Activated naive CD4-positive, alpha-beta T cell treated with anti-CD3 and anti-CD28 coated beads, Interleukin-2, amount 50 U/mL, for 72 hours (primary cell): ENCODE data around the gene FAM120A. TPM values are rescaled to one million over a fixed set of nuclear protein-coding genes. Genes with fewer than 3 reads are reported as not detected.
A peak's percentile ranks its signal among the peaks of the same experiment; 100 is the strongest.

Experiments
- ATAC-seq, 2 donors: fragments of 150-1000 bp; cut with Tn5 transposase; 2 replicates each; pipeline ENCODE4 v1.10.0; 2021; ENCODE audit warnings: mild to moderate bottlenecking in 2 of 2, moderate library complexity in 2 of 2
- DNase-seq, 2 donors: peaks; one replicate each; pipeline ENCODE4 v3.0.0; 2021 to 2022; ENCODE audit warnings: low spot score in 2 of 2
- H3K27ac Mint-ChIP-seq, 2 donors: one replicate each; pipeline ENCODE4 v1.8.0; 2022; ENCODE audit warnings: mild to moderate bottlenecking in 2 of 2, mixed read lengths in 2 of 2
- H3K36me3 Mint-ChIP-seq, 2 donors: one replicate each; pipeline ENCODE4 v1.8.0; 2022; ENCODE audit warnings: mixed read lengths in 2 of 2
- H3K9me3 Mint-ChIP-seq, 2 donors: one replicate each; pipeline ENCODE4 v1.8.0; 2022; ENCODE audit warnings: mixed read lengths in 2 of 2
- total RNA-seq, 2 donors: library from RNA; stranded (reverse); gene quantifications; one replicate each; pipeline ENCODE4 v1.2.3, GENCODE V29; 2022

The FAM120A gene, protein sequence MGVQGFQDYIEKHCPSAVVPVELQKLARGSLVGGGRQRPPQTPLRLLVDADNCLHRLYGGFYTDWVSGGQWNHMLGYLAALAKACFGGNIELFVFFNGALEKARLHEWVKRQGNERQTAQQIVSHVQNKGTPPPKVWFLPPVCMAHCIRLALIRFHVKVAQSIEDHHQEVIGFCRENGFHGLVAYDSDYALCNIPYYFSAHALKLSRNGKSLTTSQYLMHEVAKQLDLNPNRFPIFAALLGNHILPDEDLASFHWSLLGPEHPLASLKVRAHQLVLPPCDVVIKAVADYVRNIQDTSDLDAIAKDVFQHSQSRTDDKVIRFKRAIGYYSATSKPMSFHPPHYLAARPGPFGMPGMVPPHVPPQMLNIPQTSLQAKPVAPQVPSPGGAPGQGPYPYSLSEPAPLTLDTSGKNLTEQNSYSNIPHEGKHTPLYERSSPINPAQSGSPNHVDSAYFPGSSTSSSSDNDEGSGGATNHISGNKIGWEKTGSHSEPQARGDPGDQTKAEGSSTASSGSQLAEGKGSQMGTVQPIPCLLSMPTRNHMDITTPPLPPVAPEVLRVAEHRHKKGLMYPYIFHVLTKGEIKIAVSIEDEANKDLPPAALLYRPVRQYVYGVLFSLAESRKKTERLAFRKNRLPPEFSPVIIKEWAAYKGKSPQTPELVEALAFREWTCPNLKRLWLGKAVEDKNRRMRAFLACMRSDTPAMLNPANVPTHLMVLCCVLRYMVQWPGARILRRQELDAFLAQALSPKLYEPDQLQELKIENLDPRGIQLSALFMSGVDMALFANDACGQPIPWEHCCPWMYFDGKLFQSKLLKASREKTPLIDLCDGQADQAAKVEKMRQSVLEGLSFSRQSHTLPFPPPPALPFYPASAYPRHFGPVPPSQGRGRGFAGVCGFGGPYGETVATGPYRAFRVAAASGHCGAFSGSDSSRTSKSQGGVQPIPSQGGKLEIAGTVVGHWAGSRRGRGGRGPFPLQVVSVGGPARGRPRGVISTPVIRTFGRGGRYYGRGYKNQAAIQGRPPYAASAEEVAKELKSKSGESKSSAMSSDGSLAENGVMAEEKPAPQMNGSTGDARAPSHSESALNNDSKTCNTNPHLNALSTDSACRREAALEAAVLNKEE
- total RNA-seq: 100 to 1,000 TPM in 1 of 2 donors, 10 to 100 TPM in 1; 76.1 to 130 TPM

DNA sequence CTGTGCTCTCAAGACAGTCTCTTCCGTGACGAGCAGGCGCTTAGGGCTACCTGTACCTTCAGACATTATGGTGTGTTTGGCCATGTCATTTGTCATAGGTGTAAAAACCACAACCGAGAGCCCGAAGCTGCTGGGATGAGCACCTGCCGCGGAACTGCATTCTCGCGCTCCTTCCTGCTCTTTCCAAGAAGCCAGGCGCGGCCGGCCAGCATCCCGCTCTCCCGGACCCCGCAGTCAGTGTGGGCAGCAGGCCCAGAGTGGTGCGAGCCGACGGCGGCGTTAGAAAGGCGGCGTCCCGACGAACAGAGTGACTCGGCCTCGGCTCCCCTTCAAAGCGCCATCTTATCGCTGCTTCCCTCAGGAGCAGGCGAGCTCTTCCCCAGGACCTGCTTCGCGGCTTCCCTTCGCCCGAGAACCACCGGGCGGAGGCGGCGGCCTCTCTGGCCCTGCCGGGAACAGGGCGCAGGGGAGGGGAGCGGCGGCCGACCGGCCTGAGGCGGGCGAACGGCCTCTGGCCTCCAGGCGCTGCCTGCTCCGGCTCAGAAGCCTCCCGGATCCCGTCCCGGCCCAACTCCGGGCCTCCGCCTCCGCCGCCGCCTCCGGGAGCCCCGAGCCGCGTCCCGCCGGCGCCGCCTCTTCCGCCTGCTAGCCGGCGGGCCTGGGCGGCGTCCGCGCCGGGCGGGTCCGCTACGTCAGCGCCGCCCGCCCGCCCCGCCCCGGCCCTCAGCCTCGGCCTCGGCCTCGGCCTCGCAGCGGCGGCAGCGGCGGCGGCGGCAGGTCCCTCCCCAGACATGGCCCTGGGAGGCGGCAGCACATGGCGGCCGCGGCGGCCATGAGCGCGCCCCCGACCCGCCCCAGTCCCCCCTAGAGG, at the start of gene FAM120A:
FAM120A (plus strand) TSS at position 741 of the 871 bp plus-strand sequence. CDS start 231 bp downstream, outside the sequence.
- Mint-ChIP-seq H3K9me3 (no peaks in the 10 kb centered on the region), H3K27ac (peak within 1 kb of the TSS; percentile 92 to 97), H3K36me3 (peaks cover 26 to 40% of the 10 kb centered on the region in 2 donors)
- DNase-seq (peak; percentile 71 to 75), ATAC-seq (peak; percentile 77 to 86)

DNA sequence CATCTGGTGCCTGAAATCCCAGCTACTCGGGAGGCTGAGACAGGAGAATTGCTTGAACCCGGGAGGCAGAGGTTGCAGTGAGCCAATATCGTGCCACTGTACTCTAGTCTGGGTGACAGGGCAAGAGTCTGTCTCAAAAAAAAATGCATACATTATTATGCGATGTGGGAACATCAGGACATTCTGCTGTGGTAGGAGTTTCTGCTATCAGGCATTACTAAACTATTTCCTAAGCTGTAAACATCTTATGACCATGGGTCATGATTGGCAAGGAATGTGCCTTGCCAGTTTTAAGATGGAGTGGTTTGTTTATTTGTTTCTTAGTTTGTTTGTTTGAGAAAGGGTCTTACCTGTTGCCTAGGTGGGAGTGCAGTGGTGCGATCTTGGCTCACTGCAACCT, 45.1 kb upstream of the FAM120A start:
- DNase-seq: no peak
- H3K9me3 Mint-ChIP-seq: no peaks in the 10 kb centered on the region
- H3K27ac Mint-ChIP-seq: no peak overlapping the region
- ATAC-seq: no peak
- no peaks in the 10 kb centered on the region for H3K36me3 Mint-ChIP-seq

DNA sequence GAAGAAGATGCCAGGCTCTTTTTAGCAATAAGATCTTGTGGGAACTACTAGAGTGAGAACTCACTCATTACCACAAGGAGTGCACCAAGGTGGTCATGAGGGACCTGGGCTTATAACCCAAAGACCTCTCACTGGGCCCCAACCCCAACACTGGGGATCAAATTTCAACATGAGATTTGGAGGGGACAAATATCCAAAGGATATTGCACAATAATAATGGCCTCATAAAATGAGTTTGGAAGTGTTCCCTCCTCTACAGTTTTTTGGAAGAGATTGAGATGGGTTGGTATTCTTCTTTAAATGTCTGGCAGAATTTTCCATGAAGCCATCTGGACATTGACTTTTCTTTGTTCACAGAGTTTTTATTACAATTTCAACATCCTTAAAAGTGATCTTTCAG, 38.0 kb upstream of the FAM120A start:
- peaks cover 0 to under 1% of the 10 kb centered on the region in 2 donors for H3K36me3 Mint-ChIP-seq
- peaks cover 3 to 6% of the 10 kb centered on the region in 2 donors for H3K9me3 Mint-ChIP-seq
- H3K27ac Mint-ChIP-seq: no peak overlapping the region
- no peak for DNase-seq
- no peak for ATAC-seq

DNA sequence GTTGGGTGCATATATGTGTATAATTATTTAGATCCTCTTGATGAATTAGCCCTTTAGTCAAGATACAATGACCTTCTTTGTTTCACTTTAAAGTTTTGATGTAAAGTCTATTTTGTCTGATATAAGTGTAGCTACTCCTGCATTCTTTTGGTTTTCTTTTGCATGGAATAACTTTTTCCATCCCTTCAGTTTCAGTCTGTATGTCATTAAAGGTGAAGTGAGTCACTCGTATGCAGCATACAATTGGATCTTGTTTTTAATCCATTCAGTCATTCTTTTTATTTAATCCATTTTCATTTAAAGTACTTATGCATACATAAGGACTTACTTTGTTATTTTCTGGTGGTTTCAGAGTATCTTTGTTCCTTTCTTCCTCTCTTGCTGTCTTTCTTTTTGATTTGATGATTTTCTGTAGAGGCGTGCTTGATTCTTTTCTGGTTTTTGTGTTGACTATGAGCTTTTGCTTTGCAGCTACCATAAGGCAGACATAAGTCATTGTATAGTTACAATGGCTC, 36.3 kb upstream of the FAM120A start:
- DNase-seq (no peak), ATAC-seq (peak in 1 of 2 donors; percentile 61)
- peaks cover 10 to 14% of the 10 kb centered on the region in 2 donors for H3K9me3 Mint-ChIP-seq
- H3K36me3 Mint-ChIP-seq: peaks cover 9 to 11% of the 10 kb centered on the region in 2 donors
- no peak overlapping the region for H3K27ac Mint-ChIP-seq

DNA sequence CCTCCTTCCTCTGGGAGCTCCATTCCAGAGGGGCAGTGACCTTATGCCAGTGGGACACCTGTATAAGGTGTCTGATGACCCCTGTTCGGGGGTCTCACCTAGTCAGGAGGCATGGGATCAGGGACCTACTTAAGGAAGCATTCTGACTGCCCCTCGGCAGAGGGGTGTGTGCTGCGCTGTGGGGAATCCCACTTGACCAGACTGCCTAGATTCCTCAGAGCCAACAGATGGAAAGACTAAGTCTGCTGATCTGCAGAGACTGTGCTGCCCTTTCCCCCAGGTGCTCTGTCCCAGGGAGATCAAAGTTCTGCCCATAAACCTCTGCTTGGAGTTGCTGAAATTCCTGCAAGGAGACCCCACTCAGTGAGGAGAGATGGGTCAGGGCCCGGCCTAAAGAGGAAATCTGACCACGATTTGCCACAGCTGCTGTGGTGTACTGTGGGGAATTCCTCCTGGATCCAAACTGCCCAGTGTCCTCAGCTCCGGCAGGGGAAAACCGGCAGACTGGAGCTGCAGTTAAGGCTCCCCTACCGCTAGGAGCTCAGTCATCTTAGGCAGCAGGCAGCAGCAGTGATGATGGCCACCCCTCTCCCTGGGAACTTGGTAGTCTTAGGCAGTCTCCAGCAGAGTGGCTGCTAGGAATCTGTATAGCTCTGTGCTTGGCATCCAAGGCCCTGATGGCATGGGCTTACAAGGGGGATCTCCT, 34.8 kb upstream of the FAM120A start:
- H3K36me3 Mint-ChIP-seq: peaks cover 9 to 11% of the 10 kb centered on the region in 2 donors
- DNase-seq (no peak), ATAC-seq (no peak)
- H3K27ac Mint-ChIP-seq: no peak overlapping the region
- peaks cover 10 to 14% of the 10 kb centered on the region in 2 donors for H3K9me3 Mint-ChIP-seq

DNA sequence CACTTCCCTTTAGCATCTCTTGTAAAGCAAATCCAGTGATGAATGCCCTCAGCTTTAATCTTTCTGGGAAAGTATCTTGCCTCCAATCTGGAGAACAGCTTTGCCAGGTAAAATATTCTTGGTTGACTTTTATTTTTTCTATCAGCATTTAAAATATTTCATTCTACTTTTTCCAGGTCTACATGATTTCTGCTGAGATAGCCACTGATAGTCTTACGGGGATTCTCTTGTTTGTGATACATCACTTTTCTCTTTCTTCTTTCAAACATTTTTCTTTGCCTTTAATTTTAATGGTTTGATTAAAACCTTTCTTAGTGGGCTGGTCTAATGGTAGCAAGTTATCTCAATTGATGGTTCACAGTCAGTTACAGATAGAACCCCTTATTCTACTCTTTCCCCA, 33.9 kb upstream of the FAM120A start:
- DNase-seq (no peak), ATAC-seq (no peak)
- H3K9me3 Mint-ChIP-seq: peaks cover 10 to 14% of the 10 kb centered on the region in 2 donors
- H3K27ac Mint-ChIP-seq: no peak overlapping the region
- H3K36me3 Mint-ChIP-seq: peaks cover 9 to 11% of the 10 kb centered on the region in 2 donors

DNA sequence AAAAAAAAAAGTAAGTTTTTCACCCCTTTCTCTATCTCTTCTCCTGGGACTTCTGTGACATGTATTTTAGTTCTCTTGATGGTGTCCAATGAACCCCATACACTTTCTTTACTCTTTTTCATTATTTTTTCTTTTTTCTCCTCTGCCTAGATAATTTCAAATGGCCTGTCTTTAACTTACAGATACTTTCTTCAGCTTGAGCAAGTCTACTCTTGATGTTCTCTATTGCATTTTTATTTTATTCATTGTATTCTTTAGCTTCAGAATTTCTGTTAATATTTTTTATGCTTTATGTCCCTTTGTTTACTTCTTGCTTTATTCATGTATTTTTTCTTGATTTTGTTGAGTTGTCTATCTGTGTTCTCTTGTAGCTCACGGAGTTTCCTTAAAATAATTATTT, 32.5 kb upstream of the FAM120A start:
- ATAC-seq: no peak
- Mint-ChIP-seq H3K36me3 (peaks cover 9 to 11% of the 10 kb centered on the region in 2 donors), H3K27ac (no peak overlapping the region)

DNA sequence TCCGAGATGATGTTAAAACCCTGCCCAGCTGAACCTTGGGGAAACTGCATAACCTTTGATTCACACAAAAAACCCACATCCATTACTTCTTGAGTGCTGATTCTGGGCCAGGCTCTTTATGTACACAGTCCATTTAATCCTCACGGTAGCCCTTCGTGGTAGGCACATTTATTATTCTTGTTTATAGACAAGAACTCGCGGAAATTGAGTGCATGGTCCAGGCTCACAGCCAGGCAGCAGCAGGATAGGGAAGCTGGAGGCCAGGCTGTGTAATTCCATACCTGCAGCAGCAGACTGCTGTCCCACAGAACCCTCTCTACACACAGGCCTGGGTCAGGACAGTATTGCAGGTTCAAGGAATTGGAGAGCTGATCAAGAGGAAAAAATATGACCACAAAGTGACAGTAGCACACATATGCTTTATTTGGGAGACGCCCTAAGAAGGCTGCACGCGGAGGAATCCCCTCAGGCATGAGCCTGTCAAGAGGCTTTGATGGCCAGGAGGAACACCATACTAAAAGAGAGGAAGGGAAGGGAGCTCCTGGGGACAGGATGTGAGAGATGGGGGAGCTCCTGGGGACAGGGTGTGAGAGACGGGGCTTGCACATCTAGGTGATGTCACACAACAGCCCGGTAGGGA, 28.4 kb upstream of the FAM120A start:
- Mint-ChIP-seq H3K27ac (no peak overlapping the region), H3K9me3 (peaks cover 7 to 8% of the 10 kb centered on the region in 2 donors), H3K36me3 (peaks cover 9 to 11% of the 10 kb centered on the region in 2 donors)
- DNase-seq (no peak), ATAC-seq (no peak)

More for the DNA sequence above, 32.5 kb upstream of the FAM120A start:
- peaks cover 7 to 14% of the 10 kb centered on the region in 2 donors for H3K9me3 Mint-ChIP-seq
- no peak for DNase-seq

DNA sequence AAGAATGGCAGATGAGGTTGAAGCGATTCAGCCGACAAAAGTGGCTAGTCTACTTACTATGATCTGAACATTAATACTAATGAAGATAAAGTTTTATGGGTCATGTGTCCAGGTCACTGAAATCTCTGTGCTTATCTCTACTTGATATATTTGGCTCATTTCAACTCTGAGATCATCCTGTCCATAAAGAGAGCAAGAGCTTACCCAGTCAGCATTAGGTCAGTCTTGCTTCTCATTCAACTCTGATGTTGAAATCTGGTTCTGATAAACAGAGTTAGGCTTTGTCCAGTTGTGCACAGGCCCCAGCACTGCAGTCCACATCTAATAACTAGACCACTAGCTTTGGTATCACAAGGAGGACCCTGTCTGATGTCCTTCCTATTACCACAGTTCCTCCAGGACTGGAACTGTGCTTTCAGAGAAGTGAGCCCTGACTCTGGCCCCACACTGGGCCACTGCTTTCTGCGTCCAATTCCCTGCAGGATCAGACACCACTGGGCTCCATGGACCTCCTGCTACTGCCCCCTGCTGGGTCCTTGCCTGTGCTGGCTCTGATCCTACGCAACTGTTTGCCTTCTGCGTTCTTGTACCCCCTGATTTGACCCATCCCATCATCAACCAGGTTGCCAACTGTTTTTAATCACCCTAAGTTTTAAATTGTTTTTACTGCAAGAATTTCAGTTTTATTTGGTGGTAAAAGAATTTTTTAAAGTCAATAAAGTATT, 23.7 kb upstream of the FAM120A start:
- no peaks in the 10 kb centered on the region for H3K36me3 Mint-ChIP-seq
- no peaks in the 10 kb centered on the region for H3K9me3 Mint-ChIP-seq
- no peak overlapping the region for H3K27ac Mint-ChIP-seq
- ATAC-seq (no peak), DNase-seq (no peak)

DNA sequence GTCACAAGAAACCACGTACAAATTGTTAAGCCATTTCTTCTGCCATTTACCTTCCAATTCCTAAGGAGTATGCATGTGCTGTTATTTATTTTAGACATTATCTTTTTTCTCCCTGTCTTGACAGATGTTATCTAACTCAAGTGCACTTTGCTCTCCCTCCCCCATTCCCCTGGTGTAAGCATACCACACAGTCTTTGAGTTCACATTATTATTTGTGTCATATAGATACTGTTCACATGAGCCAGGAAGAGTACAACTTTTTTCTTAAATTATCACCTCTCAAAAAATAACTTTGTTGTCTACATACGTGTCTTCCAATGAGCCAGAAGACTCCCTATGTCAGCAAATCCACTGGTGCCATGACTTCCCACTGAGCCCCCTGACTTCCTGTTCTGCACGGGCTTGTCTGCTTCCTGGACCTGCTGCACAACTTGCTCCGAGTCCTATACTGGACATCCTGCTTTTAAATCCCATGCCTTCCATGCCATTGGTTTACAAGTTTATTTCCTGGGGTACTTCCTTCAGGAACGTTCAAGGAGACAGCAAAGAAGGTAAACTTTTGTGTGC, 19.9 kb upstream of the FAM120A start:
- ATAC-seq (no peak), DNase-seq (no peak)
- no peaks in the 10 kb centered on the region for H3K9me3 Mint-ChIP-seq
- H3K36me3 Mint-ChIP-seq: no peaks in the 10 kb centered on the region
- no peak overlapping the region for H3K27ac Mint-ChIP-seq

DNA sequence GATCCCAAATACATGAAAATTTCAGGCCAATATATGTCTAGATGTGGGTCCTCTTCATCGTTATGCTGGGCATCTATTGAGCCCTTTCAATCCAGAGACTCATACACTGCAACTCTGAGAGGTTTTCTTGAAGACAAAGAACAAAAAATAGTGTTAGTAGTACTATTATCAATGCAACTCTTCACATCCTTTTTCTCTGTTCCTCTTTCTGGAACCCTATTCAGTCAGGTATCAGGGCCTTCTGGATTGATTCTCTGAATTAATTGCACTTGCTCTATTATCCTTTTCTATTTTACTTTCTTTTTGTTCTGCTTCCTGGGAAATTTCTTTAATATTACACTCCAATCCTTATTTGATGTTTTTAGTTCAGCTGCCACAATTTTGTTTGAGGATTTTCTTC, 18.5 kb upstream of the FAM120A start:
- Mint-ChIP-seq H3K36me3 (no peaks in the 10 kb centered on the region), H3K27ac (no peak overlapping the region), H3K9me3 (no peaks in the 10 kb centered on the region)
- ATAC-seq (no peak), DNase-seq (no peak)

DNA sequence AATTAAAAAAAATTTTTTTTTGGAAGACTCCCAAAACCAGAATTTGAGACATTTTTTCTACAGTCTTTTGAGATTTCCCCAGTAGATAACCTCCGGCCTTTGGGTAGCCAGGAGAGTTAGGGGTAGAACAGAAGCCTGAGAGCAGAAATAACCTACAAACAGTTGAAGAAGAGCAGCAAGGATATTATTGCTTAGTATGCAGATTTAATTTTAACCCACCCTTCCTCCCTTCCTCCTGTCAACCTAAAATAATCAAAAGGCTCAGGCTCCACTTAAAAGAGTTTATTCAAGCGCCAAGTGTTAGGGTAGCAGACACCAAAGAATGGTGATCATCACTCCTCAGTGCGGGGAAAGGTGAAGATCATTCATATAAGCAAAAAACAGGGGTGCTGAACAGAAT, 17.4 kb upstream of the FAM120A start:
- DNase-seq (no peak), ATAC-seq (no peak)
- H3K9me3 Mint-ChIP-seq: no peaks in the 10 kb centered on the region
- H3K27ac Mint-ChIP-seq: no peak overlapping the region
- H3K36me3 Mint-ChIP-seq: no peaks in the 10 kb centered on the region

DNA sequence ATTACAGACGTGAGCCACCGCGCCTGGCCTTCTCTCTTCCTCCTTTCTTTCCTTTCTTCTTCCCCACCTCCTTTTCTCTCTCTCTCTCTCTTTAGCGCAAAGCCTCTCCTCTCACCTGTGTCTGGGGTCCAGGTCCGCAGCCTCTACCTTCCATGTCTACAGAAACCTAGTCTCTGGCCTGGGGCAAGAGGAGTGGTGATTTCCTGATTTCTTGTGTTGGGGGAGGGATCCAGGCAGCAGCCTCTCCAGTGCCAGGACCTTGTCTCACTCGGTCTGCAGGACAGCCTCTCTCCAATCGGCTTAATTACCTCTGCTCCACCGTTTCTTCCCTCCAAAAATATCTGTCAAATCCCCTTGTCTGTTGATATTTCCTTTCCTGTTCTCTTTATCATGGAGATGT, 16.1 kb upstream of the FAM120A start:
- Mint-ChIP-seq H3K9me3 (no peaks in the 10 kb centered on the region), H3K27ac (peak overlapping the region in 1 of 2 donors; percentile 69), H3K36me3 (no peaks in the 10 kb centered on the region)
- DNase-seq (no peak), ATAC-seq (no peak)

DNA sequence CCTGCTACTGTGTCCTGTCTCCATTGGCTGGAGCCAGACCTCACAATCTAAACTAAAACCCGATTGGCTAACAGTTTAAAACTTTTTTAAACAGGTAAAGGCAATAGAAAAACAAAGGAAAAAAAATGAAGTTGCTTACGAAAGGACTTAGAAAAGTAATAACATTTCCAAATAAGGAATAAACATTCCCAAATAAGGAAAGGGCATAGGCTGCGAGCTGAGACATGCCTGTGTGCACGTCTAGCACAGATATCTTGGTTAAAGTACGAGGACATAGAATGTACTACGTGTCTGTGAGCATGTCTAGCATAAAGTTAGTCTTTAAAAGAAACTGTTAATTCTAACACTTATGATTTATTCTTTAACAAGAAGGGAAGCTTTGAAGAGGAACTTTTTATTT, 15.3 kb upstream of the FAM120A start:
- Mint-ChIP-seq H3K27ac (no peak overlapping the region), H3K36me3 (no peaks in the 10 kb centered on the region), H3K9me3 (no peaks in the 10 kb centered on the region)
- DNase-seq: no peak
- ATAC-seq: no peak
